KMS-11 (cell line): ENCODE measurements around the gene PERCC1.

Experiments used
- H2AFZ ChIP-seq: fragments of 200-600 bp; sonication (generic); 2 replicates; pipeline ENCODE4 v1.6.1; 2016; ENCODE audit warnings: antibody characterized with exemption, mixed run types, low read depth
- H3K27ac ChIP-seq: fragments of 200-600 bp; sonication (generic); 2 replicates; pipeline ENCODE4 v1.6.1; 2016; ENCODE audit warnings: mild to moderate bottlenecking, mixed run types
- H3K27me3 ChIP-seq: fragments of 200-600 bp; sonication (generic); 2 replicates; pipeline ENCODE4 v1.6.1; 2017; ENCODE audit warnings: mild to moderate bottlenecking, low read depth, mixed run types, moderate library complexity; ENCODE audit not compliant: insufficient read depth
- H3K36me3 ChIP-seq: fragments of 200-600 bp; sonication (generic); 2 replicates; pipeline ENCODE4 v1.6.1; 2017; ENCODE audit warnings: mild to moderate bottlenecking, mixed run types; ENCODE audit not compliant: insufficient read depth
- H3K4me1 ChIP-seq: fragments of 200-600 bp; sonication (generic); 2 replicates; pipeline ENCODE4 v1.6.1; 2016; ENCODE audit warnings: mild to moderate bottlenecking, low read depth, mixed run types; ENCODE audit not compliant: poor library complexity, severe bottlenecking
- H3K4me2 ChIP-seq: fragments of 200-600 bp; sonication (generic); 2 replicates; pipeline ENCODE4 v1.7.0; 2016; ENCODE audit warnings: mild to moderate bottlenecking, mixed run types
- H3K4me3 ChIP-seq: fragments of 200-600 bp; sonication (generic); IDR thresholded peaks from 2 replicates; pipeline ENCODE4 v1.6.1; 2017; ENCODE audit warnings: low read depth, low read length, mixed read lengths; ENCODE audit not compliant: insufficient read depth
- H3K79me2 ChIP-seq: fragments of 200-600 bp; sonication (generic); 2 replicates; pipeline ENCODE4 v1.6.1; 2016; ENCODE audit warnings: low read depth, mixed run types; ENCODE audit not compliant: insufficient read depth
- H3K9ac ChIP-seq: fragments of 200-600 bp; sonication (generic); 2 replicates; pipeline ENCODE4 v1.6.1; 2016; ENCODE audit warnings: mild to moderate bottlenecking, mixed run types
- H4K20me1 ChIP-seq: fragments of 200-600 bp; sonication (generic); 2 replicates; pipeline ENCODE4 v1.6.1; 2016; ENCODE audit warnings: mild to moderate bottlenecking, mixed run types; ENCODE audit not compliant: insufficient read depth
- CTCF ChIP-seq: fragments of 200-600 bp; sonication (generic); conservative IDR thresholded peaks from 2 replicates; pipeline ENCODE4 v1.6.1; 2017; ENCODE audit warnings: low read depth, mild to moderate bottlenecking, antibody characterized with exemption, low read length, moderate library complexity, mixed read lengths

PERCC1 gene

GRCh38 chr16:1454561-1454960 is 23.7 kb downstream of the PERCC1 start:
- no peak for TF ChIP-seq CTCF
- H3K36me3 ChIP-seq: no peaks in the 10 kb centered on the region
- H4K20me1 ChIP-seq: no peaks in the 10 kb centered on the region
- no peak overlapping the region for H3K4me2 ChIP-seq
- no peaks in the 10 kb centered on the region for H3K4me1 ChIP-seq
- H3K79me2 ChIP-seq: no peaks in the 10 kb centered on the region
- no peak overlapping the region for H3K4me3 ChIP-seq
- H3K27ac ChIP-seq: no peak overlapping the region
- H3K27me3 ChIP-seq: no peaks in the 10 kb centered on the region
- no peak overlapping the region for H3K9ac ChIP-seq
- H2AFZ ChIP-seq: no peak overlapping the region

GRCh38 chr16:1455190-1456171 is 24.6 kb downstream of the PERCC1 start:
- H3K4me3 ChIP-seq: no peak overlapping the region
- H3K27me3 ChIP-seq: no peaks in the 10 kb centered on the region
- H3K79me2 ChIP-seq: no peaks in the 10 kb centered on the region
- no peak for TF ChIP-seq CTCF
- no peak overlapping the region for H3K27ac ChIP-seq
- H3K4me2 ChIP-seq: no peak overlapping the region
- H3K4me1 ChIP-seq: no peaks in the 10 kb centered on the region
- H2AFZ ChIP-seq: no peak overlapping the region
- H3K36me3 ChIP-seq: no peaks in the 10 kb centered on the region
- H4K20me1 ChIP-seq: no peaks in the 10 kb centered on the region
- H3K9ac ChIP-seq: no peak overlapping the region

DNA sequence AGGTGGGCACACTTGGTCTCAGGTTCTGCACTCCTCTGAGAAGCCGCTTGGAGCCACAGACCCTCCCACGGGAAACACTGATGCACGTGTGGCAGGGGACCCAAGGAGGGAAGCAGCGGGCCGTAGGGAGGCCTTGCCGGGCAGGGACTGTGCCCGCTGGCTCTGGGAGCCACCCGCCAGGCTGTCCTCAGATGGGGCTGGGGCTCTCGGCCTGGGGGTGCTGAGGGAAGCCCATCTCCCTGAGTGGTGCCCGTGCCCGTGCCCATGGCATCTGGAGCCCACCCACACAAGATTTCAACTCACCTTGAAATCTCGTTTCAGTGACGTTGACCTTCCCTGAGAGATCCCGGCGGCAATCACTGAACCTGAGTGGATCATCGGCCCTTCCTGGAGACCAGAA is 26.1 kb downstream of the PERCC1 start:
- no peak overlapping the region for H3K27ac ChIP-seq
- H3K4me2 ChIP-seq: no peak overlapping the region

GRCh38 chr16:1457489-1458245 is 26.8 kb downstream of the PERCC1 start:
- H3K4me2 ChIP-seq: no peak overlapping the region
- TF ChIP-seq CTCF: no peak
- H2AFZ ChIP-seq: no peak overlapping the region
- H3K36me3 ChIP-seq: no peaks in the 10 kb centered on the region
- H3K4me3 ChIP-seq: no peak overlapping the region
- H3K79me2 ChIP-seq: no peaks in the 10 kb centered on the region
- no peak overlapping the region for H3K9ac ChIP-seq
- H3K27me3 ChIP-seq: no peaks in the 10 kb centered on the region
- no peak overlapping the region for H3K27ac ChIP-seq
- no peaks in the 10 kb centered on the region for H3K4me1 ChIP-seq
- H4K20me1 ChIP-seq: no peaks in the 10 kb centered on the region

More for the DNA sequence above, 26.1 kb downstream of the PERCC1 start:
- H3K4me3 ChIP-seq: no peak overlapping the region
- TF ChIP-seq CTCF: no peak
- H4K20me1 ChIP-seq: no peaks in the 10 kb centered on the region
- H2AFZ ChIP-seq: no peak overlapping the region
- H3K27me3 ChIP-seq: no peaks in the 10 kb centered on the region
- H3K9ac ChIP-seq: no peak overlapping the region
- no peaks in the 10 kb centered on the region for H3K36me3 ChIP-seq
- no peaks in the 10 kb centered on the region for H3K79me2 ChIP-seq
- no peaks in the 10 kb centered on the region for H3K4me1 ChIP-seq
